GM23338 (cell line): Measurements from ENCODE around the gene CACNA1S. TPM values are rescaled to one million over a fixed set of nuclear protein-coding genes. Genes with fewer than 3 reads are reported as not detected.

ENCODE experiments used
- ATAC-seq: fragments of 200-7000 bp; cut with Tn5 transposase; 3 replicates; pipeline ENCODE4 v1.9.1; 2020
- DNase-seq: peaks from one replicate; pipeline ENCODE4 v3.0.0-alpha.2; 2015; ENCODE audit warnings: low spot score
- H2AFZ ChIP-seq: fragments of 200-600 bp; sonication (generic); 2 replicates; pipeline ENCODE4 v1.8.0; 2016; ENCODE audit warnings: antibody characterized with exemption, mild to moderate bottlenecking, moderate library complexity
- H3F3A ChIP-seq: fragments of 200-600 bp; sonication (generic); replicated peaks from 2 replicates; pipeline ENCODE4 v1.8.0; 2017; ENCODE audit warnings: antibody characterized with exemption, mixed run types, low read depth
- H3K27ac ChIP-seq: fragments of 200-600 bp; sonication (generic); 2 replicates; pipeline ENCODE4 v1.6.1; 2016; ENCODE audit warnings: low read depth
- H3K27me3 ChIP-seq: fragments of 200-600 bp; sonication (generic); 2 replicates; pipeline ENCODE4 v1.8.0; 2016; ENCODE audit warnings: mild to moderate bottlenecking, mixed run types, moderate library complexity; ENCODE audit not compliant: insufficient read depth
- H3K36me3 ChIP-seq: fragments of 200-600 bp; sonication (generic); 2 replicates; pipeline ENCODE4 v1.8.0; 2016; ENCODE audit warnings: mild to moderate bottlenecking; ENCODE audit not compliant: insufficient read depth
- H3K4me1 ChIP-seq: fragments of 200-600 bp; sonication (generic); 2 replicates; pipeline ENCODE4 v1.8.0; 2016; ENCODE audit warnings: mild to moderate bottlenecking, moderate library complexity; ENCODE audit not compliant: insufficient read depth
- H3K4me2 ChIP-seq: fragments of 200-600 bp; sonication (generic); 2 replicates; pipeline ENCODE4 v1.7.1; 2017; ENCODE audit warnings: mixed run types
- H3K4me3 ChIP-seq: fragments of 200-600 bp; sonication (generic); 2 replicates; pipeline ENCODE4 v1.6.1; 2016; ENCODE audit warnings: mixed run types
- H3K79me2 ChIP-seq: fragments of 200-600 bp; sonication (generic); replicated peaks from 2 replicates; pipeline ENCODE4 v1.8.0; 2017; ENCODE audit warnings: mild to moderate bottlenecking; ENCODE audit not compliant: insufficient read depth
- H3K9me2 ChIP-seq: fragments of 200-600 bp; sonication (generic); 2 replicates; pipeline ENCODE4 v1.8.0; 2017; ENCODE audit not compliant: insufficient read depth
- H4K20me1 ChIP-seq: fragments of 200-600 bp; sonication (generic); replicated peaks from 2 replicates; pipeline ENCODE4 v1.8.0; 2017; ENCODE audit warnings: mild to moderate bottlenecking; ENCODE audit not compliant: insufficient read depth
- H3K27ac Mint-ChIP-seq: 2 replicates; pipeline ENCODE4 v1.8.0; 2020; ENCODE audit warnings: inconsistent platforms, mild to moderate bottlenecking, moderate library complexity, mixed read lengths
- H3K27me3 Mint-ChIP-seq: 3 replicates; pipeline ENCODE4 v1.8.0; 2022; ENCODE audit warnings: low read depth, mild to moderate bottlenecking, moderate library complexity, mixed read lengths, inconsistent platforms; ENCODE audit not compliant: insufficient read depth, poor library complexity
- H3K36me3 Mint-ChIP-seq: 3 replicates; pipeline ENCODE4 v1.8.0; 2021; ENCODE audit warnings: low read depth, mild to moderate bottlenecking, inconsistent platforms, moderate library complexity, mixed read lengths
- H3K4me1 Mint-ChIP-seq: 3 replicates; pipeline ENCODE4 v1.8.0; 2020; ENCODE audit warnings: mild to moderate bottlenecking, inconsistent platforms, mixed read lengths
- H3K4me3 Mint-ChIP-seq: 3 replicates; pipeline ENCODE4 v1.8.0; 2021; ENCODE audit warnings: moderate library complexity, mild to moderate bottlenecking, inconsistent platforms, mixed read lengths
- H3K9me3 Mint-ChIP-seq: 3 replicates; pipeline ENCODE4 v1.8.0; 2020; ENCODE audit warnings: moderate library complexity, mild to moderate bottlenecking, inconsistent platforms, mixed read lengths
- CREB1 ChIP-seq: fragments of 250-450 bp; sonication (Bioruptor Pico); IDR thresholded peaks from 2 replicates; pipeline ENCODE4 v1.5.0; 2020; ENCODE audit warnings: low read depth, mild to moderate bottlenecking, moderate library complexity
- EZH2 ChIP-seq: fragments of 200-600 bp; sonication (generic); IDR thresholded peaks from one replicate; pipeline ENCODE4 v1.8.0; 2017; ENCODE audit warnings: antibody characterized with exemption, mild to moderate bottlenecking, low read depth; ENCODE audit not compliant: unreplicated experiment
- EZH2phosphoT487 ChIP-seq: fragments of 200-600 bp; sonication (generic); IDR thresholded peaks from one replicate; pipeline ENCODE4 v1.8.1; 2018; ENCODE audit warnings: antibody characterized with exemption; ENCODE audit not compliant: unreplicated experiment
- JUNB ChIP-seq: IDR thresholded peaks from one replicate; pipeline ENCODE4 v1.6.1; 2016; ENCODE audit warnings: antibody characterized with exemption; ENCODE audit not compliant: unreplicated experiment
- NANOG ChIP-seq: IDR thresholded peaks from 2 replicates; pipeline ENCODE4 v1.6.1; 2016; ENCODE audit warnings: antibody characterized with exemption, borderline replicate concordance
- POLR2AphosphoS5 ChIP-seq: IDR thresholded peaks from 2 replicates; pipeline ENCODE4 v1.6.1; 2016; ENCODE audit warnings: antibody characterized with exemption, low read depth
- ZNF114 ChIP-seq: fragments of 250-450 bp; sonication (Bioruptor Pico); IDR thresholded peaks from 2 replicates; pipeline ENCODE4 v1.5.0; 2020; ENCODE audit warnings: mild to moderate bottlenecking, moderate library complexity
- ZNF331 ChIP-seq: fragments of 250-450 bp; sonication (Bioruptor Pico); IDR thresholded peaks from 2 replicates; pipeline ENCODE4 v1.5.0; 2020; ENCODE audit warnings: low read depth, mild to moderate bottlenecking, moderate library complexity
- polyA plus RNA-seq: library from polyadenylated mRNA; unstranded; fragments of >200 nt; fragmentation: Nextera tagmentation; extraction: Ambion mirVana; gene quantifications from 2 replicates; pipeline ENCODE4 v1.2.1, GENCODE V29; 2016
- total RNA-seq: library from RNA; depleted of rRNA; stranded (reverse); fragments of >200 nt; shearing (Covaris generic); gene quantifications from 2 replicates; pipeline ENCODE4 v1.2.3, GENCODE V29; 2014
- TF ChIP-seq, protein P1 (sequence below): fragments of 250-450 bp; sonication (Bioruptor Pico); IDR thresholded peaks from 2 replicates; pipeline ENCODE4 v1.5.0; 2020; ENCODE audit warnings: mild to moderate bottlenecking, moderate library complexity
- TF ChIP-seq, protein P2 (sequence below): IDR thresholded peaks from 2 replicates; pipeline ENCODE4 v1.6.1; 2016; ENCODE audit warnings: antibody characterized with exemption
- TF ChIP-seq, protein P3 (sequence below), 2 experiments: fragments of 200-600 bp in 1 of 2; sonication (generic) in 1 of 2; conservative IDR thresholded peaks; 2 replicates each; pipeline versions ENCODE4 v1.5.1 to v1.6.1; 2016 to 2017; ENCODE audit warnings: antibody characterized with exemption in 2 of 2, low read depth in 2 of 2, mild to moderate bottlenecking in 2 of 2, moderate library complexity in 1 of 2

CACNA1S gene
- total and polyA plus RNA-seq, 2 experiments from 2014 or later: 0.03 TPM; not detected in 1

DNA sequence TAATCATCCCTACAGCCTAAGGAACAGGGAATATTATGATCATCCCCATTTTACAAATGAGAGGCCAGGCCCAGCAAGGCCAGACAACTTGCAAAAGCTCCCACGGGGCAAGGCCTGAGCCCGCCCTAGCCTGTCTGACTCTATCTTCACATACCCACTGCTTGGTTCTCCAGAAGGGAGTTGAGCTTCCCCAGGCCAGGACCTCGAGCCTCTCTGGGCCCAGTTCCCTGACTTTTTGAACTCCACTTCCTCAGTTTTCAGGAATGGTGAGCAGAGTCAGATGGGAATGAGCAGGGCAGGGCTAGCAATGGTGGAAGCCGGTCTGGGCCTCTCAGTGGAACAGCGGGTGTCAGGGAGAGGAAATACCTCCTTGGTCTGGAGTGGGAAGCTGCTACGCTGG is 39.3 kb downstream of the CACNA1S start (continued):
- TF ChIP-seq, protein P1, sequence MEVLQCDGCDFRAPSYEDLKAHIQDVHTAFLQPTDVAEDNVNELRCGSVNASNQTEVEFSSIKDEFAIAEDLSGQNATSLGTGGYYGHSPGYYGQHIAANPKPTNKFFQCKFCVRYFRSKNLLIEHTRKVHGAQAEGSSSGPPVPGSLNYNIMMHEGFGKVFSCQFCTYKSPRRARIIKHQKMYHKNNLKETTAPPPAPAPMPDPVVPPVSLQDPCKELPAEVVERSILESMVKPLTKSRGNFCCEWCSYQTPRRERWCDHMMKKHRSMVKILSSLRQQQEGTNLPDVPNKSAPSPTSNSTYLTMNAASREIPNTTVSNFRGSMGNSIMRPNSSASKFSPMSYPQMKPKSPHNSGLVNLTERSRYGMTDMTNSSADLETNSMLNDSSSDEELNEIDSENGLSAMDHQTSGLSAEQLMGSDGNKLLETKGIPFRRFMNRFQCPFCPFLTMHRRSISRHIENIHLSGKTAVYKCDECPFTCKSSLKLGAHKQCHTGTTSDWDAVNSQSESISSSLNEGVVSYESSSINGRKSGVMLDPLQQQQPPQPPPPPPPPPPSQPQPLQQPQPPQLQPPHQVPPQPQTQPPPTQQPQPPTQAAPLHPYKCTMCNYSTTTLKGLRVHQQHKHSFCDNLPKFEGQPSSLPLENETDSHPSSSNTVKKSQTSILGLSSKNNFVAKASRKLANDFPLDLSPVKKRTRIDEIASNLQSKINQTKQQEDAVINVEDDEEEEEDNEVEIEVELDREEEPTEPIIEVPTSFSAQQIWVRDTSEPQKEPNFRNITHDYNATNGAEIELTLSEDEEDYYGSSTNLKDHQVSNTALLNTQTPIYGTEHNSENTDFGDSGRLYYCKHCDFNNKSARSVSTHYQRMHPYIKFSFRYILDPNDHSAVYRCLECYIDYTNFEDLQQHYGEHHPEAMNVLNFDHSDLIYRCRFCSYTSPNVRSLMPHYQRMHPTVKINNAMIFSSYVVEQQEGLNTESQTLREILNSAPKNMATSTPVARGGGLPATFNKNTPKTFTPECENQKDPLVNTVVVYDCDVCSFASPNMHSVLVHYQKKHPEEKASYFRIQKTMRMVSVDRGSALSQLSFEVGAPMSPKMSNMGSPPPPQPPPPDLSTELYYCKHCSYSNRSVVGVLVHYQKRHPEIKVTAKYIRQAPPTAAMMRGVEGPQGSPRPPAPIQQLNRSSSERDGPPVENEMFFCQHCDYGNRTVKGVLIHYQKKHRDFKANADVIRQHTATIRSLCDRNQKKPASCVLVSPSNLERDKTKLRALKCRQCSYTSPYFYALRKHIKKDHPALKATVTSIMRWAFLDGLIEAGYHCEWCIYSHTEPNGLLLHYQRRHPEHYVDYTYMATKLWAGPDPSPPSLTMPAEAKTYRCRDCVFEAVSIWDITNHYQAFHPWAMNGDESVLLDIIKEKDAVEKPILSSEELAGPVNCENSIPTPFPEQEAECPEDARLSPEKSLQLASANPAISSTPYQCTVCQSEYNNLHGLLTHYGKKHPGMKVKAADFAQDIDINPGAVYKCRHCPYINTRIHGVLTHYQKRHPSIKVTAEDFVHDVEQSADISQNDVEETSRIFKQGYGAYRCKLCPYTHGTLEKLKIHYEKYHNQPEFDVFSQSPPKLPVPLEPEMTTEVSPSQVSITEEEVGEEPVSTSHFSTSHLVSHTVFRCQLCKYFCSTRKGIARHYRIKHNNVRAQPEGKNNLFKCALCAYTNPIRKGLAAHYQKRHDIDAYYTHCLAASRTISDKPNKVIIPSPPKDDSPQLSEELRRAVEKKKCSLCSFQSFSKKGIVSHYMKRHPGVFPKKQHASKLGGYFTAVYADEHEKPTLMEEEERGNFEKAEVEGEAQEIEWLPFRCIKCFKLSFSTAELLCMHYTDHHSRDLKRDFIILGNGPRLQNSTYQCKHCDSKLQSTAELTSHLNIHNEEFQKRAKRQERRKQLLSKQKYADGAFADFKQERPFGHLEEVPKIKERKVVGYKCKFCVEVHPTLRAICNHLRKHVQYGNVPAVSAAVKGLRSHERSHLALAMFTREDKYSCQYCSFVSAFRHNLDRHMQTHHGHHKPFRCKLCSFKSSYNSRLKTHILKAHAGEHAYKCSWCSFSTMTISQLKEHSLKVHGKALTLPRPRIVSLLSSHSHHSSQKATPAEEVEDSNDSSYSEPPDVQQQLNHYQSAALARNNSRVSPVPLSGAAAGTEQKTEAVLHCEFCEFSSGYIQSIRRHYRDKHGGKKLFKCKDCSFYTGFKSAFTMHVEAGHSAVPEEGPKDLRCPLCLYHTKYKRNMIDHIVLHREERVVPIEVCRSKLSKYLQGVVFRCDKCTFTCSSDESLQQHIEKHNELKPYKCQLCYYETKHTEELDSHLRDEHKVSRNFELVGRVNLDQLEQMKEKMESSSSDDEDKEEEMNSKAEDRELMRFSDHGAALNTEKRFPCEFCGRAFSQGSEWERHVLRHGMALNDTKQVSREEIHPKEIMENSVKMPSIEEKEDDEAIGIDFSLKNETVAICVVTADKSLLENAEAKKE (CRISPR knock-in tag): no peak
- TF ChIP-seq, protein P2, sequence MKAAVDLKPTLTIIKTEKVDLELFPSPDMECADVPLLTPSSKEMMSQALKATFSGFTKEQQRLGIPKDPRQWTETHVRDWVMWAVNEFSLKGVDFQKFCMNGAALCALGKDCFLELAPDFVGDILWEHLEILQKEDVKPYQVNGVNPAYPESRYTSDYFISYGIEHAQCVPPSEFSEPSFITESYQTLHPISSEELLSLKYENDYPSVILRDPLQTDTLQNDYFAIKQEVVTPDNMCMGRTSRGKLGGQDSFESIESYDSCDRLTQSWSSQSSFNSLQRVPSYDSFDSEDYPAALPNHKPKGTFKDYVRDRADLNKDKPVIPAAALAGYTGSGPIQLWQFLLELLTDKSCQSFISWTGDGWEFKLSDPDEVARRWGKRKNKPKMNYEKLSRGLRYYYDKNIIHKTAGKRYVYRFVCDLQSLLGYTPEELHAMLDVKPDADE: no peak
- TF ChIP-seq ZNF331 (no peak), JUNB (no peak), EZH2phosphoT487 (no peak), NANOG (no peak), EZH2 (no peak)

DNA sequence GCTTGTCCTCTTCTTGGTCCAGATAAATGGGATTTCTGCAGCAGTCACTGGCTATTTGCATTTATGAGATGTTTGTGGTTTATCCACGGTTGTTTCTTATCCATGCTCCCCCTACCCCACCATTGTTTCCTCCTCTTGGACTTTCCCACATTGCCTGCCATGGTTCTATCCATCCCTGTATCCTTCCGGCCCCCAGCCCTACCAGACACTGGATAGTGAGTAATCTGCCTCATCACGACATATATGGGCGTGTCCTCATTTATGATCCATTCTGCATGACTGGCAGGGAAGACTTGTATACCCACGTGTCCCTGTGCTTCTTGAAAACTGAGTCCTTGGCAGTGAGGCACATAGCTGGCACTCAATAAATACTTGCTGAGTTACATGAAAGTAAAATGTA is 40.1 kb downstream of the CACNA1S start:
- peaks cover 7% of the 10 kb centered on the region for H3K27me3 Mint-ChIP-seq
- H3K27me3 ChIP-seq: no peaks in the 10 kb centered on the region
- no peaks in the 10 kb centered on the region for H4K20me1 ChIP-seq
- DNase-seq: no peak
- H2AFZ ChIP-seq: no peak overlapping the region
- no peak overlapping the region for H3K27ac ChIP-seq
- no peak overlapping the region for H3K4me3 Mint-ChIP-seq
- no peaks in the 10 kb centered on the region for H3K36me3 Mint-ChIP-seq
- no peak overlapping the region for H3K27ac Mint-ChIP-seq
- no peak for ATAC-seq
- H3F3A ChIP-seq: no peaks in the 10 kb centered on the region
- peaks cover 5% of the 10 kb centered on the region; the same call in 2 of the 3 replicates for H3K4me1 Mint-ChIP-seq
- no peak overlapping the region for H3K4me2 ChIP-seq
- TF ChIP-seq ZNF114 (CRISPR knock-in tag) (no peak), ZNF331 (no peak), CREB1 (CRISPR knock-in tag) (no peak), EZH2phosphoT487 (no peak), EZH2 (no peak), POLR2AphosphoS5 (no peak), NANOG (no peak)
- TF ChIP-seq, protein P3, sequence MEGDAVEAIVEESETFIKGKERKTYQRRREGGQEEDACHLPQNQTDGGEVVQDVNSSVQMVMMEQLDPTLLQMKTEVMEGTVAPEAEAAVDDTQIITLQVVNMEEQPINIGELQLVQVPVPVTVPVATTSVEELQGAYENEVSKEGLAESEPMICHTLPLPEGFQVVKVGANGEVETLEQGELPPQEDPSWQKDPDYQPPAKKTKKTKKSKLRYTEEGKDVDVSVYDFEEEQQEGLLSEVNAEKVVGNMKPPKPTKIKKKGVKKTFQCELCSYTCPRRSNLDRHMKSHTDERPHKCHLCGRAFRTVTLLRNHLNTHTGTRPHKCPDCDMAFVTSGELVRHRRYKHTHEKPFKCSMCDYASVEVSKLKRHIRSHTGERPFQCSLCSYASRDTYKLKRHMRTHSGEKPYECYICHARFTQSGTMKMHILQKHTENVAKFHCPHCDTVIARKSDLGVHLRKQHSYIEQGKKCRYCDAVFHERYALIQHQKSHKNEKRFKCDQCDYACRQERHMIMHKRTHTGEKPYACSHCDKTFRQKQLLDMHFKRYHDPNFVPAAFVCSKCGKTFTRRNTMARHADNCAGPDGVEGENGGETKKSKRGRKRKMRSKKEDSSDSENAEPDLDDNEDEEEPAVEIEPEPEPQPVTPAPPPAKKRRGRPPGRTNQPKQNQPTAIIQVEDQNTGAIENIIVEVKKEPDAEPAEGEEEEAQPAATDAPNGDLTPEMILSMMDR (conservative IDR thresholded peaks at IDR 0.05; ENCODE audit: low read depth in 2 of 2): no peak
- H3K4me3 ChIP-seq: no peak overlapping the region
- no peaks in the 10 kb centered on the region for H3K4me1 ChIP-seq
- H3K9me2 ChIP-seq: no peaks in the 10 kb centered on the region
- no peaks in the 10 kb centered on the region for H3K9me3 Mint-ChIP-seq
- H3K79me2 ChIP-seq: no peaks in the 10 kb centered on the region
- H3K36me3 ChIP-seq: no peaks in the 10 kb centered on the region
